Measurements from ENCODE around the gene LRP3.

- TF ChIP-seq, protein P1, sequence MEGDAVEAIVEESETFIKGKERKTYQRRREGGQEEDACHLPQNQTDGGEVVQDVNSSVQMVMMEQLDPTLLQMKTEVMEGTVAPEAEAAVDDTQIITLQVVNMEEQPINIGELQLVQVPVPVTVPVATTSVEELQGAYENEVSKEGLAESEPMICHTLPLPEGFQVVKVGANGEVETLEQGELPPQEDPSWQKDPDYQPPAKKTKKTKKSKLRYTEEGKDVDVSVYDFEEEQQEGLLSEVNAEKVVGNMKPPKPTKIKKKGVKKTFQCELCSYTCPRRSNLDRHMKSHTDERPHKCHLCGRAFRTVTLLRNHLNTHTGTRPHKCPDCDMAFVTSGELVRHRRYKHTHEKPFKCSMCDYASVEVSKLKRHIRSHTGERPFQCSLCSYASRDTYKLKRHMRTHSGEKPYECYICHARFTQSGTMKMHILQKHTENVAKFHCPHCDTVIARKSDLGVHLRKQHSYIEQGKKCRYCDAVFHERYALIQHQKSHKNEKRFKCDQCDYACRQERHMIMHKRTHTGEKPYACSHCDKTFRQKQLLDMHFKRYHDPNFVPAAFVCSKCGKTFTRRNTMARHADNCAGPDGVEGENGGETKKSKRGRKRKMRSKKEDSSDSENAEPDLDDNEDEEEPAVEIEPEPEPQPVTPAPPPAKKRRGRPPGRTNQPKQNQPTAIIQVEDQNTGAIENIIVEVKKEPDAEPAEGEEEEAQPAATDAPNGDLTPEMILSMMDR (IDR thresholded peaks at IDR 0.05; ENCODE audit: low read depth, low read length) = no peak
- TF ChIP-seq MAX (IDR thresholded peaks at IDR 0.05; ENCODE audit: low read depth, low read length) = no peak
These were observed 45.3 kb downstream of the LRP3 start for GRCh38 chr19:33239223-33239975.
